Endothelial cell of umbilical vein (primary cell): ENCODE data around the gene PFKFB4.

Experiments
- JUN ChIP-seq: IDR thresholded peaks from 2 replicates; pipeline ENCODE4 v1.6.1; 2011; ENCODE audit warnings: borderline replicate concordance, low read depth; ENCODE audit not compliant: insufficient read length, insufficient read depth
- POLR2AphosphoS5 ChIP-seq: IDR thresholded peaks from 2 replicates; pipeline ENCODE4 v1.6.1; 2012; ENCODE audit warnings: low read depth, mild to moderate bottlenecking, control low read depth, low read length, moderate library complexity; ENCODE audit not compliant: insufficient read depth
- TF ChIP-seq, protein P1 (sequence below), 2 donors: IDR thresholded peaks; 1 replicate in 1 of 2; 2 replicates in 1 of 2; pipeline ENCODE4 v1.5.1; 2011; ENCODE audit warnings: low read length in 2 of 2, mild to moderate bottlenecking in 2 of 2, moderate library complexity in 2 of 2, control low read depth in 1 of 2, inconsistent platforms in 1 of 2, low read depth in 1 of 2; ENCODE audit not compliant: insufficient read depth in 1 of 2; ENCODE audit errors: extremely low read depth in 1 of 2

DNA sequence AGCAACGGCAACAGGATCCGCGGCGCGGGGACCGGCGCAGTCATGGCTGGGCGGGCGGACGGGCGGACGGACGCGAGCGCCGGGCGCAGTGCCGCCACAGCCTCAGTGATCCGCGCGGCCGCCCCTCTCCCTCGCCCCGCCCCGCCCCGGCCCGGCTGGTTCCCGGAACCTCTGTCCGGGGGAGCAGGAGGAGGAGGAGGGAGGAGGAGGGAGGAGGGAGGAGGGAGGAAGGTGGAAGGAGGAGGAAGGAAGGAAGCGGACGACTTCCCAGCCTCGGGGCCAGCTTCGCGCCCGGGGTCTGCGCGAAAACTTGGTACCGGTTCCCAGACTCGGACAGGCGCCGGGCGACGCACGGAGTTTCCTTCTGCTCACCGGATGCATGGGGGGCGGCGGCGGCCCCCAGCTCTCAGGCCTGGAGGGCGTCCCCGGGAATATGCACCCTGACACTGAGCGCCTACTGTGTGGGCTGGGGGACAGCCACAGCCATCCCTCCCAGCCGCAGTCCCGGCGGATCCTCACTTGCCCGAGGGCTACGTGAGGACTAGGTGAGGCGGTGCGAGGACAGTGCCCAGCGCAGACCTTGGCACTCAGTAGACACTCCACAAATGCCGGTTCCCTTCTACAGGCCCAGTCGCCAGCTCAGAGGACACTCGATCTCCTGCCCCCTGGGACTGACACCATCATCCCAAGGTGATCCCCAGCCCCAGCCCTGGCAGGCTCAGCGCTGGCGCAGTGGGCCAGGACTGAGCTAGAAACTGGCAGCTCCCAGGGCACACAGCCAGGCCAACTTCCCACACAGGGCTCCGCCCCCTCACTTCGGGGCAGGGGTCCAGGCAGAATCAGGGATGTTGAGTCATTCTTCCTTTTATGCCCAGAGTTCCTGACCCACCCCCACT, 52.3 kb downstream of the PFKFB4 start, which contains the start of gene SHISA5:
- TF ChIP-seq, protein P1, sequence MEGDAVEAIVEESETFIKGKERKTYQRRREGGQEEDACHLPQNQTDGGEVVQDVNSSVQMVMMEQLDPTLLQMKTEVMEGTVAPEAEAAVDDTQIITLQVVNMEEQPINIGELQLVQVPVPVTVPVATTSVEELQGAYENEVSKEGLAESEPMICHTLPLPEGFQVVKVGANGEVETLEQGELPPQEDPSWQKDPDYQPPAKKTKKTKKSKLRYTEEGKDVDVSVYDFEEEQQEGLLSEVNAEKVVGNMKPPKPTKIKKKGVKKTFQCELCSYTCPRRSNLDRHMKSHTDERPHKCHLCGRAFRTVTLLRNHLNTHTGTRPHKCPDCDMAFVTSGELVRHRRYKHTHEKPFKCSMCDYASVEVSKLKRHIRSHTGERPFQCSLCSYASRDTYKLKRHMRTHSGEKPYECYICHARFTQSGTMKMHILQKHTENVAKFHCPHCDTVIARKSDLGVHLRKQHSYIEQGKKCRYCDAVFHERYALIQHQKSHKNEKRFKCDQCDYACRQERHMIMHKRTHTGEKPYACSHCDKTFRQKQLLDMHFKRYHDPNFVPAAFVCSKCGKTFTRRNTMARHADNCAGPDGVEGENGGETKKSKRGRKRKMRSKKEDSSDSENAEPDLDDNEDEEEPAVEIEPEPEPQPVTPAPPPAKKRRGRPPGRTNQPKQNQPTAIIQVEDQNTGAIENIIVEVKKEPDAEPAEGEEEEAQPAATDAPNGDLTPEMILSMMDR (IDR thresholded peaks at IDR 0.05; ENCODE audit: extremely low read depth in 1 of 2, insufficient read depth in 1 of 2, low read depth in 1 of 2, low read length in 2 of 2) = no peak
- TF ChIP-seq JUN (no peak), POLR2AphosphoS5 (peak; percentile 73)
